Upper lobe of left lung (tissue), 6 donors: ENCODE results near the gene KIF7. TPM values are rescaled to one million over a fixed set of nuclear protein-coding genes. Genes with fewer than 3 reads are reported as not detected.
A peak's percentile ranks its signal among the peaks of the same experiment; 100 is the strongest.

Source experiments
- ATAC-seq, 2 donors: fragments of 200-7000 bp; cut with Tn5 transposase; one replicate each; pipeline ENCODE4 v1.9.1; 2022; ENCODE audit warnings: mild to moderate bottlenecking in 2 of 2, moderate library complexity in 2 of 2; ENCODE audit not compliant: low FRiP score in 2 of 2
- DNase-seq, 2 donors: peaks; one replicate each; pipeline ENCODE4 v3.0.0-alpha.2; 2019 to 2020
- H3K27ac ChIP-seq, 4 donors: fragments of 200-600 bp; sonication (generic); one replicate each; pipeline ENCODE4 v1.5.1; 2016 to 2019
- H3K27me3 ChIP-seq, 4 donors: fragments of 200-600 bp; sonication (generic); one replicate each; pipeline ENCODE4 v1.5.1; 2017 to 2019
- H3K36me3 ChIP-seq, 4 donors: fragments of 200-600 bp; sonication (generic); one replicate each; pipeline ENCODE4 v1.5.1; 2016 to 2019
- H3K4me1 ChIP-seq, 4 donors: fragments of 200-600 bp; sonication (generic); one replicate each; pipeline ENCODE4 v1.5.1; 2018 to 2019
- H3K4me3 ChIP-seq, 4 donors: fragments of 200-600 bp; sonication (generic); one replicate each; pipeline ENCODE4 v1.5.1; 2017 to 2019; ENCODE audit warnings: mild to moderate bottlenecking in 2 of 4, moderate library complexity in 1 of 4
- H3K9me3 ChIP-seq, 4 donors: fragments of 200-600 bp; sonication (generic); one replicate each; pipeline ENCODE4 v1.5.1; 2018 to 2019
- CTCF ChIP-seq, 6 experiments: fragments of 450-650 bp in 4 of 6; fragments of 200-600 bp in 2 of 6; sonication (generic) in 2 of 6; IDR thresholded peaks; one replicate each; pipeline ENCODE4 v1.5.1; 2016 to 2019; ENCODE audit warnings: antibody characterized with exemption in 6 of 6
- EP300 ChIP-seq, 4 donors: sonication (generic); formaldehyde crosslinking; IDR thresholded peaks; one replicate each; pipeline ENCODE4 v1.5.1; 2017; ENCODE audit warnings: antibody characterized with exemption in 4 of 4, control low read depth in 2 of 4
- POLR2A ChIP-seq, 4 donors: fragments of 450-650 bp; IDR thresholded peaks; one replicate each; pipeline ENCODE4 v1.5.1; 2016 to 2017; ENCODE audit warnings: antibody characterized with exemption in 4 of 4, mild to moderate bottlenecking in 2 of 4
- POLR2AphosphoS5 ChIP-seq, 2 donors: sonication (generic); formaldehyde crosslinking; IDR thresholded peaks; one replicate each; pipeline ENCODE4 v1.5.1; 2017; ENCODE audit warnings: antibody characterized with exemption in 2 of 2
- WGBS, 2 donors: methylation state at CpG; one replicate each; pipeline ENCODE4 v1.1.5; 2017 to 2018; 5-methylcytosine and 5-hydroxymethylcytosine counted together
- total RNA-seq, 6 donors: library from RNA; depleted of rRNA in 4 of 6; stranded (reverse); fragments of >200 nt in 4 of 6; gene quantifications; one replicate each; pipeline versions ENCODE4 v1.1.0 to v1.2.1, GENCODE V29; 2016 to 2021
- donor health status: DM: no; HTN: no; CAD: no; lungs with moderate emphysema.
- donor health status: DM: no; HTN: yes; CAD: no; lungs with severe emphysema.

KIF7 gene
- total RNA-seq, 6 donors from 2014 or later = 1.4 to 4.7 (median 3.2) TPM

- peaks cover 0 to 28% (median 8%) of the 10 kb centered on the region in 4 donors for H3K36me3 ChIP-seq
- DNase-seq = peak in 1 of 2 donors; percentile 48
Measured at GRCh38 chr15:89630260-89630659, 25.0 kb downstream of the KIF7 start.

GRCh38 chr15:89629829-89630228, 25.4 kb downstream of the KIF7 start:
- H3K27ac ChIP-seq = no peak overlapping the region
- TF ChIP-seq EP300 (IDR thresholded peaks at IDR 0.05) = no peak
- TF ChIP-seq CTCF (IDR thresholded peaks at IDR 0.05) = no peak
- TF ChIP-seq POLR2AphosphoS5 (IDR thresholded peaks at IDR 0.05) = no peak
- TF ChIP-seq POLR2A (IDR thresholded peaks at IDR 0.05) = no peak
- 97 to 98% methylated on average over 5 of the region's 5 CpGs for WGBS, 2 donors
- H3K4me3 ChIP-seq = no peak overlapping the region
- ATAC-seq (no peak), DNase-seq (no peak)
- H3K36me3 ChIP-seq = peaks cover 0 to 28% (median 10%) of the 10 kb centered on the region in 4 donors
- no peaks in the 10 kb centered on the region for H3K9me3 ChIP-seq
- no peaks in the 10 kb centered on the region for H3K4me1 ChIP-seq
- no peaks in the 10 kb centered on the region for H3K27me3 ChIP-seq

More at GRCh38 chr15:89630260-89630659, 25.0 kb downstream of the KIF7 start:
- no peaks in the 10 kb centered on the region for H3K27me3 ChIP-seq
- WGBS, 2 donors = 87 to 97% methylated on average over 10 to 14 of the region's 14 CpGs
- no peaks in the 10 kb centered on the region for H3K9me3 ChIP-seq
- no peak overlapping the region for H3K4me3 ChIP-seq
- ATAC-seq = no peak
- H3K27ac ChIP-seq = no peak overlapping the region
- no peaks in the 10 kb centered on the region for H3K4me1 ChIP-seq
- TF ChIP-seq POLR2A (IDR thresholded peaks at IDR 0.05) (no peak), EP300 (IDR thresholded peaks at IDR 0.05) (no peak), POLR2AphosphoS5 (IDR thresholded peaks at IDR 0.05) (no peak), CTCF (IDR thresholded peaks at IDR 0.05) (no peak)

GRCh38 chr15:89628806-89629715, 26.2 kb downstream of the KIF7 start:
- ATAC-seq (no peak), DNase-seq (peak in 1 of 2 donors; percentile 59)
- H3K27me3 ChIP-seq = no peaks in the 10 kb centered on the region
- H3K9me3 ChIP-seq = no peaks in the 10 kb centered on the region
- H3K4me3 ChIP-seq = no peak overlapping the region
- H3K36me3 ChIP-seq = peaks cover 0 to 28% (median 10%) of the 10 kb centered on the region in 4 donors
- H3K4me1 ChIP-seq = no peaks in the 10 kb centered on the region
- TF ChIP-seq POLR2A (IDR thresholded peaks at IDR 0.05) (no peak), EP300 (IDR thresholded peaks at IDR 0.05) (no peak), POLR2AphosphoS5 (IDR thresholded peaks at IDR 0.05) (no peak), CTCF (IDR thresholded peaks at IDR 0.05) (no peak)
- WGBS, 2 donors = 94% methylated on average over 14 to 25 of the region's 30 CpGs
- no peak overlapping the region for H3K27ac ChIP-seq

GRCh38 chr15:89628301-89628700, 27.0 kb downstream of the KIF7 start:
- 78 to 90% methylated on average over 12 to 19 of the region's 21 CpGs for WGBS, 2 donors
- no peaks in the 10 kb centered on the region for H3K9me3 ChIP-seq
- no peaks in the 10 kb centered on the region for H3K4me1 ChIP-seq
- DNase-seq = peak in 1 of 2 donors; percentile 76
- H3K27me3 ChIP-seq = no peaks in the 10 kb centered on the region
- no peak for TF ChIP-seq POLR2A (IDR thresholded peaks at IDR 0.05)
- no peak for TF ChIP-seq EP300 (IDR thresholded peaks at IDR 0.05)
- TF ChIP-seq CTCF (IDR thresholded peaks at IDR 0.05) = no peak
- TF ChIP-seq POLR2AphosphoS5 (IDR thresholded peaks at IDR 0.05) = no peak
- H3K4me3 ChIP-seq = no peak overlapping the region
- ATAC-seq = no peak
- no peak overlapping the region for H3K27ac ChIP-seq
- peaks cover 0 to 28% (median 10%) of the 10 kb centered on the region in 4 donors for H3K36me3 ChIP-seq
